Neural cell (in vitro differentiated cells): ENCODE data around the gene BCAT1. TPM values are rescaled to one million over a fixed set of nuclear protein-coding genes. Genes with fewer than 3 reads are reported as not detected.

Source experiments
- H2AFZ ChIP-seq: fragments of 200-600, 300-800 bp; sonication (generic), shearing (Covaris generic); 2 replicates; pipeline ENCODE4 v1.6.0; 2014; ENCODE audit warnings: low read depth, mild to moderate bottlenecking, antibody characterized with exemption, low read length, moderate library complexity
- H3F3A ChIP-seq: fragments of 200-600 bp; shearing (Covaris generic); 2 replicates; pipeline ENCODE4 v1.6.1; 2016; ENCODE audit warnings: mild to moderate bottlenecking, moderate library complexity, mixed read lengths, antibody characterized with exemption, low read length; ENCODE audit not compliant: insufficient read depth, poor library complexity, severe bottlenecking
- H3K27ac ChIP-seq: fragments of 200-600, 300-800 bp; sonication (generic), shearing (Covaris generic); 2 replicates; pipeline ENCODE4 v1.5.1; 2014; ENCODE audit warnings: mild to moderate bottlenecking, low read length, moderate library complexity
- H3K27me3 ChIP-seq: fragments of 300-800, 200-600 bp; sonication (generic), shearing (Covaris generic); 2 replicates; pipeline ENCODE4 v1.6.0; 2014; ENCODE audit warnings: mild to moderate bottlenecking, low read depth, low read length, moderate library complexity; ENCODE audit not compliant: insufficient read depth
- H3K36me3 ChIP-seq: fragments of 300-800, 200-600 bp; sonication (generic), shearing (Covaris generic); 2 replicates; pipeline ENCODE4 v1.5.1; 2014; ENCODE audit warnings: mild to moderate bottlenecking, antibody characterized with exemption, low read length, moderate library complexity; ENCODE audit not compliant: insufficient read depth
- H3K4me2 ChIP-seq: fragments of 300-800, 200-600 bp; sonication (generic), shearing (Covaris generic); 2 replicates; pipeline ENCODE4 v1.6.0; 2014; ENCODE audit warnings: mild to moderate bottlenecking, low read length
- H3K4me3 ChIP-seq: fragments of 300-800, 200-600 bp; sonication (generic), shearing (Covaris generic); 2 replicates; pipeline ENCODE4 v1.5.1; 2014; ENCODE audit warnings: mild to moderate bottlenecking, low read length, moderate library complexity
- H3K79me2 ChIP-seq: fragments of 200-600 bp; shearing (Covaris generic); replicated peaks from 2 replicates; pipeline ENCODE4 v1.6.0; 2014; ENCODE audit warnings: mild to moderate bottlenecking, low read length, moderate library complexity; ENCODE audit not compliant: insufficient read depth
- H3K9ac ChIP-seq: fragments of 300-800, 200-600 bp; sonication (generic), shearing (Covaris generic); 2 replicates; pipeline ENCODE4 v1.6.1; 2016; ENCODE audit warnings: mild to moderate bottlenecking, low read length, mixed read lengths
- H3K9me2 ChIP-seq: fragments of 200-600 bp; shearing (Covaris generic); 2 replicates; pipeline ENCODE4 v1.6.1; 2016; ENCODE audit warnings: mild to moderate bottlenecking, low read length, mixed read lengths; ENCODE audit not compliant: insufficient read depth
- H3K9me3 ChIP-seq: fragments of 200-600, 300-800 bp; sonication (generic), shearing (Covaris generic); 2 replicates; pipeline ENCODE4 v1.6.1; 2016; ENCODE audit warnings: mild to moderate bottlenecking, mixed run types, low read length, moderate library complexity, mixed read lengths
- H4K20me1 ChIP-seq: fragments of 200-600 bp; shearing (Covaris generic); 2 replicates; pipeline ENCODE4 v1.6.1; 2016; ENCODE audit warnings: mild to moderate bottlenecking, mixed run types; ENCODE audit not compliant: insufficient read depth
- CTCF ChIP-seq: fragments of 450-650 bp; IDR thresholded peaks from 2 replicates; pipeline ENCODE4 v1.5.1; 2014; ENCODE audit warnings: antibody characterized with exemption, mild to moderate bottlenecking, moderate library complexity; ENCODE audit not compliant: poor library complexity, severe bottlenecking
- EP300 ChIP-seq: fragments of 450-650 bp; conservative IDR thresholded peaks from 2 replicates; pipeline ENCODE4 v1.6.1; 2014; ENCODE audit warnings: antibody characterized with exemption, mild to moderate bottlenecking, moderate library complexity; ENCODE audit not compliant: poor library complexity, severe bottlenecking
- EZH2 ChIP-seq: fragments of 200-600, 300-800 bp; shearing (Covaris generic), sonication (generic); IDR thresholded peaks from 2 replicates; pipeline ENCODE4 v1.6.1; 2014; ENCODE audit warnings: antibody characterized with exemption, low read length, borderline replicate concordance, mild to moderate bottlenecking; ENCODE audit not compliant: insufficient read depth, poor library complexity, severe bottlenecking
- MXI1 ChIP-seq: fragments of 450-650 bp; conservative IDR thresholded peaks from 2 replicates; pipeline ENCODE4 v1.6.1; 2014; ENCODE audit warnings: antibody characterized with exemption, mild to moderate bottlenecking; ENCODE audit not compliant: poor library complexity, severe bottlenecking
- POLR2AphosphoS5 ChIP-seq: IDR thresholded peaks from 2 replicates; pipeline ENCODE4 v1.6.1; 2012
- RAD21 ChIP-seq: fragments of 450-650 bp; conservative IDR thresholded peaks from 2 replicates; pipeline ENCODE4 v1.6.1; 2014; ENCODE audit warnings: antibody characterized with exemption, mild to moderate bottlenecking, moderate library complexity
- REST ChIP-seq: IDR thresholded peaks from 2 replicates; pipeline ENCODE4 v1.6.1; 2012; ENCODE audit warnings: borderline replicate concordance
- SMC3 ChIP-seq: fragments of 450-650 bp; conservative IDR thresholded peaks from 2 replicates; pipeline ENCODE4 v1.6.1; 2014; ENCODE audit warnings: antibody characterized with exemption, mild to moderate bottlenecking, moderate library complexity; ENCODE audit not compliant: poor library complexity
- TAF1 ChIP-seq: IDR thresholded peaks from 2 replicates; pipeline ENCODE4 v1.6.1; 2012; ENCODE audit warnings: low read depth
- polyA plus RNA-seq: library from polyadenylated mRNA; depleted of rRNA; stranded (reverse); fragments of >200 nt; gene quantifications from 2 replicates; pipeline ENCODE4 v1.2.3, GENCODE V29; 2014

The BCAT1 gene
- polyA plus RNA-seq, 1 donor from 2014 or later, result 31.3 TPM

DNA sequence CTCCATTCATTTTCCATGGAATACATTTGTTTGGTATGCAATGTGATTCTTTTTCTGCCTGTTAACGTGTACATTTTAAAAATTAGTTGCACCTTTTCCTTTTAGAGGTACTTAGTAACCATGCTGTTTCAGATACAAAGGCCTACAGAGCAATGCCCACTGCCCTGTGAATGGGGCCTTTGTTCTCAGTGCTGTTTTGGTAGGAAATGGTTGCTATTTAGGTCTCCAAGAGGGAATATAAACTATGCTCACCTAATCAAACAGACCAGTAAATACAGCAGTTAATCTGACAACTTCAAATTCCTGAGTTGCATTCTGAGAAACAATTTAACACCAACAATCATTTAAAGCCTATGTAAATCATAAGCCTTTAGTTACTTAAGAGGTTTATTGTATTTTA, 188.7 kb downstream of the BCAT1 start:
- Histone ChIP-seq H3K9me2 (no peaks in the 10 kb centered on the region), H2AFZ (no peak overlapping the region), H3K9ac (no peak overlapping the region), H4K20me1 (no peaks in the 10 kb centered on the region), H3K36me3 (no peaks in the 10 kb centered on the region), H3F3A (no peaks in the 10 kb centered on the region), H3K4me2 (no peak overlapping the region), H3K9me3 (no peaks in the 10 kb centered on the region), H3K27ac (no peak overlapping the region), H3K27me3 (no peaks in the 10 kb centered on the region), H3K79me2 (no peaks in the 10 kb centered on the region), H3K4me3 (no peak overlapping the region)
- TF ChIP-seq MXI1 (no peak), REST (no peak), POLR2AphosphoS5 (no peak), EP300 (no peak), SMC3 (no peak), RAD21 (no peak), EZH2 (no peak), TAF1 (no peak), CTCF (no peak)

Other genes with a start within 250 kb of the BCAT1 start
- gene DNAI7, start 246.1 kb upstream of the BCAT1 start, polyA plus RNA-seq, result 0.58 and 1.3 TPM in 2 replicates
- 81.8 and 85.0 TPM in 2 replicates for gene ETFRF1, start 246.1 kb upstream of the BCAT1 start, polyA plus RNA-seq